SK-N-MC (cell line): ENCODE measurements around the gene PHACTR2.
"Not testable (repeated sequence)": the region's sequence is repeated elsewhere in the genome, so short reads cannot be mapped to it uniquely, and the experiment has no call there.

Experiments used
- EZH2 ChIP-seq: fragments of 200-600 bp; sonication (generic); IDR thresholded peaks from one replicate; pipeline ENCODE4 v1.6.1; 2017; ENCODE audit warnings: antibody characterized with exemption
- FOXP2 ChIP-seq: optimal IDR thresholded peaks from 2 replicates; pipeline ENCODE3; 2011; ENCODE audit warnings: mild to moderate bottlenecking, moderate library complexity; ENCODE audit not compliant: insufficient read depth; ENCODE audit errors: extremely low read length, control extremely low read depth
- POLR2AphosphoS5 ChIP-seq: IDR thresholded peaks from 2 replicates; pipeline ENCODE4 v1.6.1; 2012; ENCODE audit warnings: mild to moderate bottlenecking, low read depth, low read length, borderline replicate concordance

GRCh38 chr6:143738072-143738690, 60.4 kb downstream of the PHACTR2 start:
- not testable (repeated sequence) for TF ChIP-seq POLR2AphosphoS5, EZH2, FOXP2
